A673 (cell line): ENCODE results near the gene SPON1.

Source experiments
- CTCF ChIP-seq: fragments of 300-800, 200-600 bp; sonication (generic); conservative IDR thresholded peaks from 2 replicates; pipeline ENCODE4 v1.5.1; 2017; ENCODE audit warnings: low read depth, mild to moderate bottlenecking, antibody characterized with exemption, low read length, moderate library complexity, mixed read lengths
- EZH2 ChIP-seq: fragments of 200-600 bp; sonication (generic); IDR thresholded peaks from 2 replicates; pipeline ENCODE4 v1.6.1; 2017; ENCODE audit warnings: borderline replicate concordance, low read depth, mild to moderate bottlenecking, mixed read lengths, antibody characterized with exemption, low read length; ENCODE audit not compliant: poor library complexity, severe bottlenecking

- TF ChIP-seq CTCF (no peak), EZH2 (no peak)
These were observed 3.5 kb downstream of the SPON1 start for GRCh38 chr11:13966013-13966412.
